Hepatocyte (in vitro differentiated cells): ENCODE measurements around the gene LY6G6F.

ENCODE experiments used
- CTCF ChIP-seq: fragments of 200-600 bp; sonication (generic); IDR thresholded peaks from 2 replicates; pipeline ENCODE4 v1.5.1; 2016; ENCODE audit warnings: antibody characterized with exemption, mild to moderate bottlenecking; ENCODE audit not compliant: poor library complexity
- EZH2 ChIP-seq: fragments of 200-600 bp; sonication (generic); IDR thresholded peaks from 2 replicates; pipeline ENCODE4 v1.6.1; 2016; ENCODE audit warnings: antibody characterized with exemption, mild to moderate bottlenecking, borderline replicate concordance
- EZH2phosphoT487 ChIP-seq: fragments of 200-600 bp; sonication (generic); IDR thresholded peaks from one replicate; pipeline ENCODE4 v1.6.1; 2018; ENCODE audit warnings: antibody characterized with exemption, mild to moderate bottlenecking, low read depth, moderate library complexity; ENCODE audit not compliant: unreplicated experiment, severe bottlenecking

- TF ChIP-seq CTCF (no peak), EZH2phosphoT487 (no peak), EZH2 (no peak)
These were observed 37.0 kb upstream of the LY6G6F start, which contains the start of gene LY6G5B for GRCh38 chr6:31669676-31670075.
